ENCODE results near the gene SCG5. TPM values are rescaled to one million over a fixed set of nuclear protein-coding genes. Genes with fewer than 3 reads are reported as not detected.

SCG5 gene
- total RNA-seq, 1 donor from 2014 or later, result 53.7 TPM

DNA sequence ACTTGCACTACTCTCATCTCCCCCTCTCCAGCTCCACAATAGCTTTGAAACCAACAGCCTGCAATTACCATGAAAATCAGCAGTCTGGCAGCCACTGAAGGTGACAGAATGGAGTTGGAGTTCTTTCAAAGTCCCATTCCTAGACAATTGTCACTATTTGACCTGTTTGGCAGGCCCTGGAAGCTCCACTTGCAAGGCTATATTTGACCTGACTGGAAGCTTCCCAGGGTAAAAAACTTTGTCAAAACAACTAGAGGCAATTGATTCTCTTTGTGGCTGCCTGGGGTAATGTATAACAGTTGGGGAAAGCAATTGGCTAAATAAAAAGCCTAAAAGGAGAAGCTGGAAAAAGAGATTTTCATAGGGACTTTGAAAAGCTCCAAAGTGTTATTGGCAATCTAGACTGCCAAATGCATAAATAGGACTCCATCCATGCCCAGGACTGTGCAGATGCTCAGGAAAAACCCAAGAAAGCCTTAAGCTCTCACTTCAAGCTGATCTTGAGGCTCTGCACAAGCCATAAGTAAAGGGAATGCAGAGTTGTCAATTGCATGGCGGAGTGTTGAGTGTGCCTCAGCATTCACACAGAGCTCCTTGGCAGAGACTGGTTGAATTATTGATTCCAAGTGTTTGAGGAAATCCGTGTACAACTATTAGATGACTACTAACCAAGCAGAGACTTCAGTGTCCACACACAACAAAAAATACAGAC, 94.6 kb downstream of the SCG5 start:
- TF ChIP-seq, protein P1, sequence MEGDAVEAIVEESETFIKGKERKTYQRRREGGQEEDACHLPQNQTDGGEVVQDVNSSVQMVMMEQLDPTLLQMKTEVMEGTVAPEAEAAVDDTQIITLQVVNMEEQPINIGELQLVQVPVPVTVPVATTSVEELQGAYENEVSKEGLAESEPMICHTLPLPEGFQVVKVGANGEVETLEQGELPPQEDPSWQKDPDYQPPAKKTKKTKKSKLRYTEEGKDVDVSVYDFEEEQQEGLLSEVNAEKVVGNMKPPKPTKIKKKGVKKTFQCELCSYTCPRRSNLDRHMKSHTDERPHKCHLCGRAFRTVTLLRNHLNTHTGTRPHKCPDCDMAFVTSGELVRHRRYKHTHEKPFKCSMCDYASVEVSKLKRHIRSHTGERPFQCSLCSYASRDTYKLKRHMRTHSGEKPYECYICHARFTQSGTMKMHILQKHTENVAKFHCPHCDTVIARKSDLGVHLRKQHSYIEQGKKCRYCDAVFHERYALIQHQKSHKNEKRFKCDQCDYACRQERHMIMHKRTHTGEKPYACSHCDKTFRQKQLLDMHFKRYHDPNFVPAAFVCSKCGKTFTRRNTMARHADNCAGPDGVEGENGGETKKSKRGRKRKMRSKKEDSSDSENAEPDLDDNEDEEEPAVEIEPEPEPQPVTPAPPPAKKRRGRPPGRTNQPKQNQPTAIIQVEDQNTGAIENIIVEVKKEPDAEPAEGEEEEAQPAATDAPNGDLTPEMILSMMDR (IDR thresholded peaks at IDR 0.05; ENCODE audit: unreplicated experiment), result no peak
- no peaks in the 10 kb centered on the region for H3K4me1 Mint-ChIP-seq
- H3K27ac Mint-ChIP-seq, result no peak overlapping the region
- no peak overlapping the region for H3K4me3 Mint-ChIP-seq
- peaks cover 56% of the 10 kb centered on the region for H3K27me3 Mint-ChIP-seq (ENCODE audit: low read depth)
- peaks cover 3% of the 10 kb centered on the region for H3K36me3 Mint-ChIP-seq
- peaks cover 18% of the 10 kb centered on the region for H3K9me3 Mint-ChIP-seq
- no peak for DNase-seq (ENCODE audit: low spot score in 2 of 2, unreplicated experiment in 2 of 2)

DNA sequence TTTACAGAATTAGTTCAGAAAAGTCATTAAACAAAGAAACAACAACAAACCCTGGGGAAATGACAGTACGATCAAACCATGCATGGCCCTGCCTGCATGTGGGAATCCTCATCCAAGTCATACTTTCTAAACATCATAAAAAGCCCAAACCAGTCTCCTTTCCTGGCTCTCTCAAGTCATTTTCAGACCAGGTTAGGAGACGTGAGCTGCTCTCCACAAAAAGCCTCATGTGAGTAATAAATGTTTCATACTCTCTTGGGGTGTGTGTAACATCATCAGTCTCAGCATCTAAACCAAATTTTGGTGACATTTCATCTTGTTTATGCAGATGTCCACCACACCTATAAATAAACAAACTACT, 95.2 kb downstream of the SCG5 start:
- Mint-ChIP-seq H3K27me3 (ENCODE audit: low read depth) (peaks cover 52% of the 10 kb centered on the region), H3K4me3 (no peak overlapping the region), H3K9me3 (peaks cover 22% of the 10 kb centered on the region), H3K36me3 (peaks cover 3% of the 10 kb centered on the region), H3K4me1 (no peaks in the 10 kb centered on the region), H3K27ac (no peak overlapping the region)
- TF ChIP-seq, protein P1 (IDR thresholded peaks at IDR 0.05; ENCODE audit: unreplicated experiment), result no peak
- DNase-seq (ENCODE audit: low spot score in 2 of 2, unreplicated experiment in 2 of 2), result no peak

DNA sequence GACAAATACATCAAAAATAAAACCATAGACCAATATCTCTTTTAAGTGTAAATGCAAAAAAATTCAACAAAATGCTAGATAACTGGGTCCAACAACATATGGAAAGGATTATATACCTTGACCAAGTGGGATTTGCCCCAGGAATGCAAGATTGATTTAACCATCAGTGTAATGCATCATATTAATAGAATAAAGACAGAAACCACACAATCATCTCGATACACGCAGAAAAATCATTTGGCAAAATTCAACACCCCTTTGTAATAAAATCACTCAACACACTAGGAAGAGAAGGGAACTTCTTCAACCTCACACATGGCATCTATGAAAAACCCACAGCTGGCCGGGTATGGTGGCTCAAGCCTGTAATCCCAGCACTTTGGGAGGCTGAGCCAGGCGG, 95.8 kb downstream of the SCG5 start:
- no peak overlapping the region for H3K27ac Mint-ChIP-seq
- H3K36me3 Mint-ChIP-seq, result peaks cover 3% of the 10 kb centered on the region
- no peak overlapping the region for H3K4me3 Mint-ChIP-seq
- DNase-seq (ENCODE audit: low spot score in 2 of 2, unreplicated experiment in 2 of 2), result no peak
- H3K9me3 Mint-ChIP-seq, result peaks cover 25% of the 10 kb centered on the region
- peaks cover 46% of the 10 kb centered on the region for H3K27me3 Mint-ChIP-seq (ENCODE audit: low read depth)
- TF ChIP-seq, protein P1 (IDR thresholded peaks at IDR 0.05; ENCODE audit: unreplicated experiment), result no peak
- no peaks in the 10 kb centered on the region for H3K4me1 Mint-ChIP-seq

DNA sequence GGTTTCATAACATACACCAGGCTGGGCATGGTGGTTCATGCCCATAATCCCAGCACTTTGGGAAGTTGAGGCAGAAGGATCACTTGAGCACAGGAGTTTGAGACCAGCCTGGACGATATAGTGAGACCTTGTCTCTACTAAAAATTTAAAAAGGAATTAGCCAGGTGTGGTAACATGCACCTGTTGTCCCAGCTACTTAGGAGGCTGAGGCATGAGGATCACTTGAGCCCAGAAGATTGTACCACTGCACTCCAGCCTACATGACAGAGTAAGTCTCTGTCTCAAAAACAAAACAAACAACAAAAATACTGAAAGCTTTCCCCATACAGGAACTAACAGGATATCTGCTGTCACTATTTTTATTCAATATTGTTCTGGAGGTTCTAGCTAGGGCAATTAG, 97.2 kb downstream of the SCG5 start:
- Mint-ChIP-seq H3K36me3 (peaks cover 3% of the 10 kb centered on the region), H3K4me3 (no peak overlapping the region), H3K27ac (no peak overlapping the region), H3K9me3 (peaks cover 32% of the 10 kb centered on the region), H3K4me1 (no peaks in the 10 kb centered on the region), H3K27me3 (ENCODE audit: low read depth) (peaks cover 35% of the 10 kb centered on the region)
- TF ChIP-seq, protein P1 (IDR thresholded peaks at IDR 0.05; ENCODE audit: unreplicated experiment), result no peak
- DNase-seq (ENCODE audit: low spot score in 2 of 2, unreplicated experiment in 2 of 2), result no peak

DNA sequence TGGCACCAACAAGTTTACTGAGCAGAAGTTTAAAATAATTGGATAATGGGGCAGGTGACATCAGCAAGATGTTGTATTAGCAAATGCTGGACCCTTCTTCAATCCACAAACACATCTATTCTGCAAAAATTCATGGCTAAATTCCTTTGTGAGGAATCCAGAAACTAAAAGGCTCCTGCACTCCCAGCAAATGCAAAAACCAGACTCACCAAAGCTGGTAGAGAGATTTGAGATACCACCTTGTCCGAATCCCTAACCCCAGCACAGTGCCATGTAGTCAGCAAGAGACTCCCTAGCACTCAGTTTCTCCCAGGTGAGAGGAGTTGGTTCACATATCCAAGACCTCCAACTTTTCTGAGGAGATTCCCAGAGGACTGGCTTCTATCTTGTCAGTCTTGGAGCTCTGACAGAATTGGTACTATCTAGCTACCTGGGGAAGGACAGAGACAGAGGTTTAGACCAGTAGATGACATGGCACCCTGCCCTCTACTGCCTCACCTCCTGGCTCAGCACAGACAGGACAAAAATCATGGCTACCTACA, 98.1 kb downstream of the SCG5 start:
- Mint-ChIP-seq H3K4me3 (no peak overlapping the region), H3K9me3 (peaks cover 32% of the 10 kb centered on the region), H3K27ac (no peak overlapping the region), H3K4me1 (no peaks in the 10 kb centered on the region), H3K36me3 (peaks cover 3% of the 10 kb centered on the region), H3K27me3 (ENCODE audit: low read depth) (peaks cover 27% of the 10 kb centered on the region)
- TF ChIP-seq, protein P1 (IDR thresholded peaks at IDR 0.05; ENCODE audit: unreplicated experiment), result no peak
- no peak for DNase-seq (ENCODE audit: low spot score in 2 of 2, unreplicated experiment in 2 of 2)

Data from mesothelial cell of epicardium (in vitro differentiated cells).